Measurements from ENCODE around the gene KLHL35.

Gene KLHL35

GRCh38 chr11:75461151-75461550, 28.1 kb upstream of the KLHL35 start:
- TF ChIP-seq, protein P1, sequence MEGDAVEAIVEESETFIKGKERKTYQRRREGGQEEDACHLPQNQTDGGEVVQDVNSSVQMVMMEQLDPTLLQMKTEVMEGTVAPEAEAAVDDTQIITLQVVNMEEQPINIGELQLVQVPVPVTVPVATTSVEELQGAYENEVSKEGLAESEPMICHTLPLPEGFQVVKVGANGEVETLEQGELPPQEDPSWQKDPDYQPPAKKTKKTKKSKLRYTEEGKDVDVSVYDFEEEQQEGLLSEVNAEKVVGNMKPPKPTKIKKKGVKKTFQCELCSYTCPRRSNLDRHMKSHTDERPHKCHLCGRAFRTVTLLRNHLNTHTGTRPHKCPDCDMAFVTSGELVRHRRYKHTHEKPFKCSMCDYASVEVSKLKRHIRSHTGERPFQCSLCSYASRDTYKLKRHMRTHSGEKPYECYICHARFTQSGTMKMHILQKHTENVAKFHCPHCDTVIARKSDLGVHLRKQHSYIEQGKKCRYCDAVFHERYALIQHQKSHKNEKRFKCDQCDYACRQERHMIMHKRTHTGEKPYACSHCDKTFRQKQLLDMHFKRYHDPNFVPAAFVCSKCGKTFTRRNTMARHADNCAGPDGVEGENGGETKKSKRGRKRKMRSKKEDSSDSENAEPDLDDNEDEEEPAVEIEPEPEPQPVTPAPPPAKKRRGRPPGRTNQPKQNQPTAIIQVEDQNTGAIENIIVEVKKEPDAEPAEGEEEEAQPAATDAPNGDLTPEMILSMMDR (IDR thresholded peaks at IDR 0.05; ENCODE audit: low read depth, low read length): no peak
- no peak overlapping the region for H3K4me3 ChIP-seq (replicated peaks in 1 of 2; ENCODE audit: low read depth in 2 of 2, low read length in 2 of 2)
- DNase-seq (ENCODE audit: low read depth in 2 of 2): no peak

DNA sequence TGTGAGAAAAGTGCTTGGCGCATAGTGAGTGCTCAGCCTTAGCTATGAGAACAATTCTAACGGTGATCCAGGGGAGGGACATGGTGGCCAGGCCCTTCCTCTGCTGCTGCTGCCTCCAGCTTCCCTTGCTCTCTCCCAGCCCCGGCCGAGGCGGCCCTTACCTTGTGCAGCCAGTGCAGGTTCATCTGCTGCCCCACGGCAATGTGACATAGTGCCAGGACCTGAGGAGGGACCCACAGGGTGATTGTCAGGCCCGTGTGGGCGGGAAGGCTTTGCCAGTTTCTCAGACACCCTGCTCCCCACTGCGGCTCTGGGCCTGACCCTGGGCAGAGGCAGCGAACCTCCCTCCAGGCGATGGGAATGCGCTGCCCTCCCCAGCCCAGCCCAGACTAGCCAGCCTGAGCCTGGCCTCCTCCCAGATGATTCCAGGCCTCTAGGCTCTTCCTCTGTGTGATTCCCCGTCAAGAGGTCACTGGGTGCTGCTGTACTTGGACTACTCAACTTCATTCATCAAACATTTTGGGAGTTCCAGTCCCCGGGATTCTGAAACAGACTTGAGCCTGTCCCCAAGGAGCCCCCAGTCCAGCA, 23.7 kb upstream of the KLHL35 start:
- DNase-seq (ENCODE audit: low read depth in 2 of 2): no peak
- TF ChIP-seq, protein P1 (IDR thresholded peaks at IDR 0.05; ENCODE audit: low read depth, low read length): no peak
- H3K4me3 ChIP-seq (replicated peaks in 1 of 2; ENCODE audit: low read depth in 2 of 2, low read length in 2 of 2): no peak overlapping the region

- no peak overlapping the region for H3K4me3 ChIP-seq (replicated peaks in 1 of 2; ENCODE audit: low read depth in 2 of 2, low read length in 2 of 2)
- TF ChIP-seq, protein P1 (IDR thresholded peaks at IDR 0.05; ENCODE audit: low read depth, low read length): no peak
- no peak for DNase-seq (ENCODE audit: low read depth in 2 of 2)
Measured at GRCh38 chr11:75454987-75455386, 22.0 kb upstream of the KLHL35 start.

- TF ChIP-seq, protein P1 (IDR thresholded peaks at IDR 0.05; ENCODE audit: low read depth, low read length): no peak
- H3K4me3 ChIP-seq (replicated peaks in 1 of 2; ENCODE audit: low read depth in 2 of 2, low read length in 2 of 2): no peak overlapping the region
- DNase-seq (ENCODE audit: low read depth in 2 of 2): peak; percentile 28 to 74
Measured at GRCh38 chr11:75453916-75454655, 21.1 kb upstream of the KLHL35 start.

DNA sequence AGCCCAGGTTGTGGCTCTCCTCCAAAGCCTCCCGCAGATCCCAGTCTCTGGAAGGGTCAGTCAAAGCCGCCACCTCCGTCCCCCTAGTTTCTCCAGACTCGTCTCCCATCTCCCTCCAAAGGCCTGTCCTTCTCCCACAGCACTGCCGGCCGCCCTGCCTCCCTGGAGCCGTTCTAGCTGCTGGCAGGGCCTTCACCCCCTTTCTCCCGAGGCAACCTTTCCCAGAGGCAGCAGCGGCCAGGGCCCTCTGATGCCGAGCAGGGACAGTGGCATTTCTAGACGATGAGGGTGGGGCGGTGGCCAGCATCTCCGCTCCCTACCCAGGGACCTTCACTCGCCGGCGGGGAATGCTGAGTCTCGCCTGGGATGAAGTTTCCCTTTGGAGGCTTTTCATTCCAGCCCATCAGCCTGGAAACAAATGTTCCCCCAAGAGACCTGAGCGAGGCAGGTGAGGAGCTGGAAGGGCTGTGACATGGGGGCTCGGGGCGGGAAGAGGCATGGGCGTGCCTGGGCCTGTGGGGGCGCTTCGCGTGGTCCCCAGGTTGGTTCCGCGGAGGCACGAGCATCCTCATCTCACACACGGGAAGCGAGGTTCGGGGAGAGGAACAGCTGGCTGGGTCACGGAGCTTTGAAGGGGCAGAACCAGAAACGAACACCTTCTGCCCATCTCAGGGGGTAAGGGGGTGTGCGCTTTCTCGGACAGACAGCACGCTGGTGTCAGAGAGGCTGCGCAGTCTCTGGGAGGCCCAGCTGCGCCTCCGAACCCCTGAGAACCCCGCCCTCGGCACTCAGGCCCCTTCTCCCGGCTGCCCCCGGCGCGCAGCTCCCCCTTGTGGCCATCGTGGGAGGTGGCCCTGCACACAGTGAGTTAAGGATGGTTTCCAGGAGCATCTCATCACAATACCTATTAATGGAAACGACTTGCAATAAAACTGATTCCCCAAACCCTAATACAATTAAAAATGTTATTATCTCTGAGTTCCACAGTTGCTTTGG, 18.1 kb upstream of the KLHL35 start:
- TF ChIP-seq, protein P1 (IDR thresholded peaks at IDR 0.05; ENCODE audit: low read depth, low read length): peak; percentile 70
- no peak overlapping the region for H3K4me3 ChIP-seq (replicated peaks in 1 of 2; ENCODE audit: low read depth in 2 of 2, low read length in 2 of 2)
- DNase-seq (ENCODE audit: low read depth in 2 of 2): no peak

GRCh38 chr11:75450236-75450635, 17.2 kb upstream of the KLHL35 start:
- TF ChIP-seq, protein P1 (IDR thresholded peaks at IDR 0.05; ENCODE audit: low read depth, low read length): no peak
- H3K4me3 ChIP-seq (replicated peaks in 1 of 2; ENCODE audit: low read depth in 2 of 2, low read length in 2 of 2): no peak overlapping the region
- DNase-seq (ENCODE audit: low read depth in 2 of 2): no peak

Data from cardiac fibroblast (primary cell).